GM06990 (cell line): ENCODE results near the gene SS18.

ENCODE experiments used
- DNase-seq: peaks from one replicate; pipeline ENCODE4 v3.0.0-alpha.2; 2011; ENCODE audit not compliant: insufficient read length; ENCODE audit errors: extremely low read depth
- H3K27me3 ChIP-seq: replicated peaks from 2 replicates; pipeline ENCODE4 v1.6.0; 2011; ENCODE audit warnings: low read length; ENCODE audit not compliant: control insufficient read depth, insufficient read depth
- H3K36me3 ChIP-seq: 2 replicates; pipeline ENCODE4 v1.5.1; 2011; ENCODE audit warnings: low read length; ENCODE audit not compliant: control insufficient read depth, insufficient read depth
- H3K4me3 ChIP-seq: replicated peaks from 2 replicates; pipeline ENCODE4 v1.5.1; 2011; ENCODE audit warnings: low read depth, mild to moderate bottlenecking, control low read depth, low read length
- TF ChIP-seq, protein P1 (sequence below): IDR thresholded peaks from 2 replicates; pipeline ENCODE4 v1.5.1; 2011; ENCODE audit warnings: low read length, control low read depth, mild to moderate bottlenecking, inconsistent platforms; ENCODE audit not compliant: insufficient read depth, poor library complexity, severe bottlenecking

The SS18 gene

DNA sequence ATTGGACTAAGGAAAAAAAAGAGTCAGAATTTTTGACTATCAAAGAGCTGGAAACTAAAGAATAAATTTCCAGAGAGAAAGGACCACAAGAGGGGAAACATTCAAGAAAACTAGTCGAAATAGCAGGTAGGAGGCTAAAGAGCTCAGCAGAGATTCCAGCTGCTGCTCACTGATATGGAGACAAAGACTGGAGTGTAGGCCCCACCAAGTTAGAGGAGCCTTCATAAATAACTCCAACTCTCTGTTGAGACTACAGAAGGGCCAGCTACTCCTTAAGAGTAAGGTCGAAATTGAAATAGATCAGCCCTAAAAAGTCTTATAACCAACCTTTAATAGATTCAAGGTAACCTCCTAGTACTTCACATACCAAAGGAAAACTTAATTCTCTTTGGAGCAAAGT lies 31.1 kb downstream of the SS18 start:
- no peak for DNase-seq
- H3K36me3 ChIP-seq, result peaks cover 12% of the 10 kb centered on the region
- TF ChIP-seq, protein P1, sequence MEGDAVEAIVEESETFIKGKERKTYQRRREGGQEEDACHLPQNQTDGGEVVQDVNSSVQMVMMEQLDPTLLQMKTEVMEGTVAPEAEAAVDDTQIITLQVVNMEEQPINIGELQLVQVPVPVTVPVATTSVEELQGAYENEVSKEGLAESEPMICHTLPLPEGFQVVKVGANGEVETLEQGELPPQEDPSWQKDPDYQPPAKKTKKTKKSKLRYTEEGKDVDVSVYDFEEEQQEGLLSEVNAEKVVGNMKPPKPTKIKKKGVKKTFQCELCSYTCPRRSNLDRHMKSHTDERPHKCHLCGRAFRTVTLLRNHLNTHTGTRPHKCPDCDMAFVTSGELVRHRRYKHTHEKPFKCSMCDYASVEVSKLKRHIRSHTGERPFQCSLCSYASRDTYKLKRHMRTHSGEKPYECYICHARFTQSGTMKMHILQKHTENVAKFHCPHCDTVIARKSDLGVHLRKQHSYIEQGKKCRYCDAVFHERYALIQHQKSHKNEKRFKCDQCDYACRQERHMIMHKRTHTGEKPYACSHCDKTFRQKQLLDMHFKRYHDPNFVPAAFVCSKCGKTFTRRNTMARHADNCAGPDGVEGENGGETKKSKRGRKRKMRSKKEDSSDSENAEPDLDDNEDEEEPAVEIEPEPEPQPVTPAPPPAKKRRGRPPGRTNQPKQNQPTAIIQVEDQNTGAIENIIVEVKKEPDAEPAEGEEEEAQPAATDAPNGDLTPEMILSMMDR, result no peak
- H3K27me3 ChIP-seq, result no peaks in the 10 kb centered on the region
- H3K4me3 ChIP-seq, result no peak overlapping the region

DNA sequence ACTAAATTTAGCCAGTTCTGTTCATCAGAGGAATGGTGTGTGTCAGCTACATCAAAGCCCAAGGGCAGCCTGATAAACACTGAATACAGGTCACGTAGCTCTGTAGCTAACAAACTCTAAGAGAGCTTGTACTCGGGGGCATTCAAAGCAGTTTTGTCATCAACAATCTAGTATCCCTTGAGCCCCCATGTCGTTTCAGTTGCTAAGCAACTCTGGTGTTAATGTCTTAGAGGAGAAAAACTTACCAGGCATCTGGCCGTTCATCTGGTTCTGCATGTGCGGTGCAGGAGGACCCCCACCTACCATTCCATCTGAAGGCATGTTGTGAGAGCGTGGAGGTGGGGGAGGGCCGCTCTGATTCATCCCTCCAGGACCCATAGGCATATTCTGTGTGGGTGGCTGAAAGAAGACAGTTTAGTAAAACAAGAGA lies 33.1 kb downstream of the SS18 start:
- Histone ChIP-seq H3K36me3 (peaks cover 14% of the 10 kb centered on the region), H3K27me3 (no peaks in the 10 kb centered on the region), H3K4me3 (no peak overlapping the region)
- TF ChIP-seq, protein P1, result no peak
- DNase-seq, result no peak

DNA sequence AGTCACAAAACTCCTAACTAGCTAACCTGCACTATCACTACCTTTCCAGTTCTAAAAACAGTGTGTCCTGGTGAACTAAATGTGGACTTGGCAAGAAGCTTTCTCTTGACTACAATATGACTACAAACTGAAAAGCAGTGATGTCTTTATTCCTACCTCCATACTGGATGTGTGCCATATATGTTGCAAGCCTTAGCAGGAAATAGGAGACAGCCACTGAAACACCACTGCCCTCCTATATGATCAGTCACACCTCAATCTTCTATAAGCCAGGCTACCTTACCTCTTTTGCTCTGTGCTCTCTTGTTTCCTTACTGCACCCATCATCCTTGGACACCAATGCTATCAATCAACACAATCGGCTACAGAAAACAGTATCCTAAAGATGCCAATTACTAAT lies 34.1 kb downstream of the SS18 start:
- H3K27me3 ChIP-seq, result no peaks in the 10 kb centered on the region
- TF ChIP-seq, protein P1, result no peak
- H3K36me3 ChIP-seq, result peaks cover 14% of the 10 kb centered on the region

DNA sequence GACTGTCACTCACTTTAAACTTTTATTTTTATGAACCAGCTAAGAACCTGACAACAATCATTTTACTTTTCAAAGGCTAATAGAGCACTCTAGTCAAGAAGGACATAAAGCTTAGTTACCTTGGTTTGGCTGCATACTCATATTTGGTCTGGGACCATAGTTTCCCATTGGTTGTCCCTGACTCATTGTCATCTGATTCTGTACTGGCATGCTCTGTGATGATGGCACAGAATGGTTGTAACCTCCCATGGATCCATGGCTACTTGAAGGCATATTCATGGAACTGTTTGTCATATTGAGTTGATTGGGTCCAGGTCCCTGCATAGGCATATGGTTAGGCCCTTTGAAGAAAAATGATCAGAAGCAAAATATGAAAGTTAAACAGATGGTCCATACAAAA lies 37.9 kb downstream of the SS18 start:
- H3K36me3 ChIP-seq, result peaks cover 11% of the 10 kb centered on the region
- H3K27me3 ChIP-seq, result no peaks in the 10 kb centered on the region
- no peak for DNase-seq
- H3K4me3 ChIP-seq, result no peak overlapping the region
- TF ChIP-seq, protein P1, result no peak

More for the DNA sequence above, 34.1 kb downstream of the SS18 start:
- DNase-seq, result no peak
- H3K4me3 ChIP-seq, result no peak overlapping the region

DNA sequence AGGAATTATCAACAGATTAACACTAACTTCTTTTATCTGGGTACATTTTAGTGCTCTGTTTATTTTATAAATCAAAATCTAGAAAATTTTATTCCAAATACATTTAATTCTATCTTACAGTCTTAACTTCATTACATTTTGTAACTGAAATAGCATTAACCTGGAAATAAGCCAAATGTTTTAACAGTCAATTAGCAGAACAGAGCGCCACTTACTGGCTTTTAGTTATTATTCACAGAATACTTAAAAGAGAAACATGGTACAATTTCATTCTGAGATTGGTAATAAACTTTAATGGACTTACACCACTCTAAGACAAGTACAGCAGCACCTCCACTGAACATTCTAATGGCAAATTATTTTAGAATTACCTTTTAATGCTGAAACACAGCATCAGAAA lies 38.6 kb downstream of the SS18 start:
- TF ChIP-seq, protein P1, result no peak
- Histone ChIP-seq H3K4me3 (no peak overlapping the region), H3K27me3 (no peaks in the 10 kb centered on the region), H3K36me3 (peaks cover 8% of the 10 kb centered on the region)
- DNase-seq, result no peak

DNA sequence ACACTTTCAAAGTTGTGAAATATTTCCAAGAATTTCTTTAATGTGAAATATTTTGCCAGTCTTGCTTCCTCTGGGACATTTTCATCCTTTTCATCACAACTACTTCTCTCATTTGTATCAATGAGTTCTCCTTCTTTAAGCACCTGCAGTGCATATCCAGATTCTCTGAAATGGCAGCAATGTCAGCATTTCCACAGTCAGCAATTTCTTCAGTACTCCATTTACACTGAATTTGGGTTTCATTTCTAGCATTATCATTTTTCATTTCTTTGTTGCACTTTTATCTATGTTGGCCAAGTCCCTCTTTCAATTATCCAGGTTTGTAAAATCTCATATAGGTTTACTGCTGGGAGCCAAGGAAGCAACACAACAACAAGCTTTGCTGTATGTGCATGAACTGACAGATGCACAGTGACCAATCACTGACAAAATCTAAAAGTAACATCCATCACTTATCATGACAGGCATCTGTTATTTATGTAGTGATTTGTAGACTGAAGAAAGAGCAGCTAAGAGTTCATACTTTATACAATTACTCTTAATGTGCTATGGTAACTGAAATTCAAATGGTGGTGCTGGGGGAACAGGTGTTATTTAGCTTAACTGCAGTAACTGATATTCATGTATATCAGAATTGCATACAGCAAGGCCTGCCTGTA lies 43.9 kb downstream of the SS18 start:
- Histone ChIP-seq H3K36me3 (peaks cover 2% of the 10 kb centered on the region), H3K27me3 (no peaks in the 10 kb centered on the region), H3K4me3 (no peak overlapping the region)
- TF ChIP-seq, protein P1, result no peak
- DNase-seq, result no peak
